Right lobe of liver (tissue), 4 donors: Measurements from ENCODE around the gene SLC24A3.

Experiments
- POLR2A ChIP-seq: fragments of 450-650 bp; IDR thresholded peaks from one replicate; pipeline ENCODE4 v1.6.1; 2017; ENCODE audit warnings: antibody characterized with exemption, mild to moderate bottlenecking
- TF ChIP-seq, protein P1 (sequence below), 4 donors: fragments of 200-600 bp in 3 of 4; fragments of 450-650 bp in 1 of 4; IDR thresholded peaks; one replicate each; pipeline versions ENCODE4 v1.5.1 to v1.8.0; 2016 to 2022; ENCODE audit warnings: antibody characterized with exemption in 4 of 4, mild to moderate bottlenecking in 2 of 4
- donor health status: DM: no; HTN: no; CAD: no.
- donor health status: DM: no; HTN: no; CAD: no.
- donor health status: DM: no; HTN: yes; CAD: no.

GRCh38 chr20:19320005-19320404 lies 107.6 kb downstream of the SLC24A3 start:
- no peak for TF ChIP-seq POLR2A
- TF ChIP-seq, protein P1, sequence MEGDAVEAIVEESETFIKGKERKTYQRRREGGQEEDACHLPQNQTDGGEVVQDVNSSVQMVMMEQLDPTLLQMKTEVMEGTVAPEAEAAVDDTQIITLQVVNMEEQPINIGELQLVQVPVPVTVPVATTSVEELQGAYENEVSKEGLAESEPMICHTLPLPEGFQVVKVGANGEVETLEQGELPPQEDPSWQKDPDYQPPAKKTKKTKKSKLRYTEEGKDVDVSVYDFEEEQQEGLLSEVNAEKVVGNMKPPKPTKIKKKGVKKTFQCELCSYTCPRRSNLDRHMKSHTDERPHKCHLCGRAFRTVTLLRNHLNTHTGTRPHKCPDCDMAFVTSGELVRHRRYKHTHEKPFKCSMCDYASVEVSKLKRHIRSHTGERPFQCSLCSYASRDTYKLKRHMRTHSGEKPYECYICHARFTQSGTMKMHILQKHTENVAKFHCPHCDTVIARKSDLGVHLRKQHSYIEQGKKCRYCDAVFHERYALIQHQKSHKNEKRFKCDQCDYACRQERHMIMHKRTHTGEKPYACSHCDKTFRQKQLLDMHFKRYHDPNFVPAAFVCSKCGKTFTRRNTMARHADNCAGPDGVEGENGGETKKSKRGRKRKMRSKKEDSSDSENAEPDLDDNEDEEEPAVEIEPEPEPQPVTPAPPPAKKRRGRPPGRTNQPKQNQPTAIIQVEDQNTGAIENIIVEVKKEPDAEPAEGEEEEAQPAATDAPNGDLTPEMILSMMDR (IDR thresholded peaks at IDR 0.05) = no peak
